Left renal pelvis (tissue), 4 donors: ENCODE data around the gene RPLP2. TPM values are rescaled to one million over a fixed set of nuclear protein-coding genes. Genes with fewer than 3 reads are reported as not detected.

ENCODE experiments used
- DNase-seq, 4 donors: peaks; one replicate each; pipeline ENCODE4 v3.0.0-alpha.2; 2013; ENCODE audit warnings: low read depth in 4 of 4, low spot score in 3 of 4
- polyA plus RNA-seq, 4 donors: library from polyadenylated mRNA; unstranded; fragments of 120-200 nt; gene quantifications; one replicate each; pipeline ENCODE4 v1.2.1, GENCODE V29; 2013; ENCODE audit not compliant: insufficient read length in 4 of 4

The RPLP2 gene
- polyA plus RNA-seq, 4 donors, result 912 to 1,248 (median 1,002) TPM

GRCh38 chr11:861105-861479 is 51.3 kb downstream of the RPLP2 start:
- DNase-seq, result no peak

DNA sequence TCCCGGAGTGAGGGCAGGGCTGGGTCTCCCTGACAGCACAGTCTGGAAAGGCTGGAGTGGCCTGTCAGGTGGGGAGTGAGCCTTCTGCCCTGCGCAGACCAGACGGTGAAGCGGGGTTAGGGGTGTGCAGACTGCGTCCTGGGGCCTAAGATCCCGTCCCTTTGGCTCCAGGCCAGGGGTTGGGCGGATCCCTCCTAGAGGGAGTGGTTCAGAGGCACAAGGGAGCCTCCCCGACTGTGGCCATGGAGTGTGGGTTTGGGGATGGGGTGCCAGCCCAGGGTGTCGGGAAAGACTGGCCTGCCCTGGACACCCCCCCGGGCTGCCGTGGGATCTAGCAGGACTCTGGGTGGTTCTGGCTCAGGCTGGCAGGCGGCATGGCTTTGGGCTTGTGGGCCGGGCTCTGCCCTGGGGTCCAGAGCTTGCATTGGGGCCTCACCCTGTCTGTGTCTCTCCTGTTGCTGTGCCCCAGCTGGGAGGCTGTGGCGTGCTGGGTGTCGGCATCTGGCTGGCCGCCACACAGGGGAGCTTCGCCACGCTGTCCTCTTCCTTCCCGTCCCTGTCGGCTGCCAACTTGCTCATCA is 52.4 kb downstream of the RPLP2 start:
- DNase-seq, result no peak

Other genes starting within 250 kb of the RPLP2 start
- gene LMNTD2, start 249.2 kb upstream of the RPLP2 start, polyA plus RNA-seq, result 1 to 10 TPM in 3 of 4 donors, under 1 TPM in 1; 0.75 to 7.5 (median 2.8) TPM
- 10 to 100 TPM in 3 of 4 donors, 1 to 10 TPM in 1; 6.0 to 69.8 (median 35.6) TPM for gene RASSF7, start 249.0 kb upstream of the RPLP2 start, polyA plus RNA-seq
- gene PHRF1, start 233.5 kb upstream of the RPLP2 start, polyA plus RNA-seq, result 10 to 100 TPM; 17.5 to 30.4 (median 18.9) TPM
- gene IRF7, start 194.0 kb upstream of the RPLP2 start, polyA plus RNA-seq, result 10 to 100 TPM in 1 of 4 donors, 1 to 10 TPM in 3; 4.6 to 14.7 (median 8.5) TPM
- 10 to 100 TPM in 3 of 4 donors, 1 to 10 TPM in 1; 2.1 to 50.6 (median 33.0) TPM for gene CDHR5, start 185.0 kb upstream of the RPLP2 start, polyA plus RNA-seq
- gene SCT, start 182.8 kb upstream of the RPLP2 start, polyA plus RNA-seq, result 1 to 10 TPM in 2 of 4 donors, under 1 TPM in 1, not detected in 1; 0.47 to 3.1 (median 1.4) TPM
- 1 to 10 TPM in 3 of 4 donors, under 1 TPM in 1; 0.35 to 5.0 (median 1.6) TPM for gene DRD4, start 172.7 kb upstream of the RPLP2 start, polyA plus RNA-seq
- 10 to 100 TPM; 35.3 to 53.0 (median 45.3) TPM for gene DEAF1, start 114.7 kb upstream of the RPLP2 start, polyA plus RNA-seq
- gene TMEM80, start 114.2 kb upstream of the RPLP2 start, polyA plus RNA-seq, result 10 to 100 TPM; 26.8 to 59.8 (median 37.1) TPM
- 100 to 1,000 TPM in 2 of 4 donors, 10 to 100 TPM in 1, 1 to 10 TPM in 1; 3.8 to 190 (median 89.3) TPM for gene EPS8L2, start 103.7 kb upstream of the RPLP2 start, polyA plus RNA-seq
- 100 to 1,000 TPM in 3 of 4 donors, 10 to 100 TPM in 1; 97.0 to 148 (median 132) TPM for gene TALDO1, start 62.5 kb upstream of the RPLP2 start, polyA plus RNA-seq
- gene GATD1, start 32.5 kb upstream of the RPLP2 start, polyA plus RNA-seq, result 100 to 1,000 TPM in 1 of 4 donors, 10 to 100 TPM in 3; 48.2 to 109 (median 59.7) TPM
- 1 to 10 TPM in 1 of 4 donors, under 1 TPM in 3; 0.49 to 1.5 (median 0.59) TPM for gene CEND1, start 19.9 kb upstream of the RPLP2 start, polyA plus RNA-seq
- 10 to 100 TPM; 12.3 to 22.0 (median 14.1) TPM for gene SLC25A22, start 11.7 kb upstream of the RPLP2 start, polyA plus RNA-seq
- 10 to 100 TPM in 1 of 4 donors, 1 to 10 TPM in 3; 8.1 to 17.2 (median 8.6) TPM for gene PIDD1, start 4.7 kb upstream of the RPLP2 start, polyA plus RNA-seq
- gene PNPLA2, start 8.9 kb downstream of the RPLP2 start, polyA plus RNA-seq, result 10 to 100 TPM; 30.5 to 92.4 (median 44.1) TPM
- gene CRACR2B, start 18.0 kb downstream of the RPLP2 start, polyA plus RNA-seq, result 10 to 100 TPM in 3 of 4 donors, 1 to 10 TPM in 1; 3.6 to 20.3 (median 11.3) TPM
- gene CD151, start 23.0 kb downstream of the RPLP2 start, polyA plus RNA-seq, result 100 to 1,000 TPM; 124 to 228 (median 174) TPM
- gene POLR2L, start 32.6 kb downstream of the RPLP2 start, polyA plus RNA-seq, result 100 to 1,000 TPM in 1 of 4 donors, 10 to 100 TPM in 3; 75.4 to 128 (median 87.2) TPM
- 100 to 1,000 TPM in 1 of 4 donors, 10 to 100 TPM in 3; 57.4 to 142 (median 71.4) TPM for gene TSPAN4, start 32.9 kb downstream of the RPLP2 start, polyA plus RNA-seq
- 100 to 1,000 TPM; 100 to 123 (median 106) TPM for gene CHID1, start 100.8 kb downstream of the RPLP2 start, polyA plus RNA-seq
- gene AP2A2, start 115.9 kb downstream of the RPLP2 start, polyA plus RNA-seq, result 100 to 1,000 TPM in 3 of 4 donors, 10 to 100 TPM in 1; 65.5 to 128 (median 107) TPM
- gene MUC6, start 226.8 kb downstream of the RPLP2 start, polyA plus RNA-seq, result 10 to 100 TPM in 3 of 4 donors, under 1 TPM in 1; 0.66 to 38.7 (median 16.8) TPM